ENCODE results near the gene LEMD1.

GRCh38 chr1:205444300-205444930, 22.6 kb upstream of the LEMD1 start:
- TF ChIP-seq EZH2phosphoT487 (IDR thresholded peaks at IDR 0.05; ENCODE audit: low read length): no peak
- TF ChIP-seq CTCF (IDR thresholded peaks at IDR 0.05; ENCODE audit: low read length): no peak
